Tibial nerve (tissue), 4 donors: ENCODE data around the gene COL27A1. TPM values are rescaled to one million over a fixed set of nuclear protein-coding genes. Genes with fewer than 3 reads are reported as not detected.

Source experiments
- DNase-seq, 2 donors: peaks; one replicate each; pipeline ENCODE4 v3.0.0-alpha.2; 2019; ENCODE audit warnings: low spot score in 2 of 2
- H3K27ac ChIP-seq, 4 donors: fragments of 200-600 bp; sonication (generic) in 3 of 4; one replicate each; pipeline ENCODE4 v1.5.1; 2017 to 2019; ENCODE audit warnings: mild to moderate bottlenecking in 1 of 4
- H3K27me3 ChIP-seq, 2 donors: fragments of 200-600 bp; sonication (generic) in 1 of 2; one replicate each; pipeline versions ENCODE4 v1.5.1 to v1.6.0; 2017 to 2019
- H3K36me3 ChIP-seq, 3 donors: fragments of 200-600 bp; sonication (generic); one replicate each; pipeline ENCODE4 v1.5.1; 2018 to 2019
- H3K4me1 ChIP-seq, 4 donors: fragments of 200-600 bp; sonication (generic) in 3 of 4; one replicate each; pipeline ENCODE4 v1.5.1; 2017 to 2019
- H3K4me3 ChIP-seq, 4 donors: fragments of 200-600 bp; sonication (generic) in 3 of 4; one replicate each; pipeline ENCODE4 v1.5.1; 2017 to 2019; ENCODE audit warnings: mild to moderate bottlenecking in 1 of 4, moderate library complexity in 1 of 4
- H3K9me3 ChIP-seq, 4 donors: fragments of 200-600 bp; sonication (generic) in 3 of 4; one replicate each; pipeline ENCODE4 v1.5.1; 2017 to 2019
- CTCF ChIP-seq, 5 experiments: fragments of 200-600 bp in 3 of 5; fragments of 450-650 bp in 2 of 5; sonication (generic) in 3 of 5; IDR thresholded peaks; one replicate each; pipeline ENCODE4 v1.5.1; 2016 to 2019; ENCODE audit warnings: antibody characterized with exemption in 5 of 5, mild to moderate bottlenecking in 3 of 5, moderate library complexity in 2 of 5
- EP300 ChIP-seq, 2 donors: sonication (generic); formaldehyde crosslinking; IDR thresholded peaks; one replicate each; pipeline ENCODE4 v1.6.1; 2017; ENCODE audit warnings: antibody characterized with exemption in 2 of 2, mild to moderate bottlenecking in 1 of 2
- POLR2A ChIP-seq, 2 donors: fragments of 450-650 bp; IDR thresholded peaks; one replicate each; pipeline ENCODE4 v1.6.1; 2017; ENCODE audit warnings: antibody characterized with exemption in 2 of 2, mild to moderate bottlenecking in 2 of 2, moderate library complexity in 2 of 2
- WGBS, 2 donors: methylation state at CpG; one replicate each; pipeline ENCODE4 v1.1.5; 2018; 5-methylcytosine and 5-hydroxymethylcytosine counted together
- total RNA-seq, 4 donors: library from RNA; depleted of rRNA; stranded (reverse); fragments of >200 nt; gene quantifications; one replicate each; pipeline ENCODE4 v1.1.0, GENCODE V29; 2016

COL27A1 gene
- total RNA-seq, 4 donors from 2014 or later: 14.9 to 55.8 (median 27.7) TPM

DNA sequence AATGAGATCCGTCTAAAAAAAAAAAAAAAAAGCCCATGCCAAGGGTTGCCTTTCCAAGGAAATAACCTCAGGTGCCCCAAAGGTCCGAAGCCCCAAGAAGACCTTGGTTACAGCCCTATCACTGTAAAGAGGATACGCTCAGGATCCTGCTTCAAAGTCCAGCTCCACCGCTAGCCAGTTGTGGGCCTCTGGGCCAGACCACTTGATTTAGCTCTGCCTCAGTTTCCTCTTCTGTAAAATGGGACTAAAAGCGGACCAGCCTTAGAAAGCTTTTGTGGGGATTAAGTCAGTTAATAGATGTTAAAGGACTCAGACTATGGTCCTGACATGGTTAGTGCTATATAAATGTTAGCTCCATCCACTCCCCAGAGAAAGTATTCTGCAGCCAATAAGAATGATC lies 118.9 kb downstream of the COL27A1 start:
- Histone ChIP-seq H3K4me3 (no peak overlapping the region), H3K36me3 (peaks cover 0 to 56% (median 0%) of the 10 kb centered on the region in 3 donors), H3K27ac (no peak overlapping the region), H3K27me3 (no peaks in the 10 kb centered on the region), H3K4me1 (no peaks in the 10 kb centered on the region), H3K9me3 (no peaks in the 10 kb centered on the region)
- WGBS, 2 donors: 84 to 86% methylated on average over 5 of the region's 5 CpGs
- no peak for DNase-seq
- TF ChIP-seq EP300 (IDR thresholded peaks at IDR 0.05) (no peak), POLR2A (IDR thresholded peaks at IDR 0.05) (no peak), CTCF (IDR thresholded peaks at IDR 0.05) (no peak)

GRCh38 chr9:114275246-114276004 lies 120.1 kb downstream of the COL27A1 start:
- Histone ChIP-seq H3K27me3 (no peaks in the 10 kb centered on the region), H3K4me1 (no peaks in the 10 kb centered on the region), H3K27ac (no peak overlapping the region), H3K9me3 (no peaks in the 10 kb centered on the region), H3K36me3 (peaks cover 0 to 47% (median 0%) of the 10 kb centered on the region in 3 donors), H3K4me3 (no peak overlapping the region)
- peak in 1 of 2 donors; percentile 11 for DNase-seq
- WGBS, 2 donors: 86 to 90% methylated on average over 13 to 15 of the region's 15 CpGs
- no peak for TF ChIP-seq POLR2A (IDR thresholded peaks at IDR 0.05)
- TF ChIP-seq CTCF (IDR thresholded peaks at IDR 0.05): no peak
- TF ChIP-seq EP300 (IDR thresholded peaks at IDR 0.05): no peak

DNA sequence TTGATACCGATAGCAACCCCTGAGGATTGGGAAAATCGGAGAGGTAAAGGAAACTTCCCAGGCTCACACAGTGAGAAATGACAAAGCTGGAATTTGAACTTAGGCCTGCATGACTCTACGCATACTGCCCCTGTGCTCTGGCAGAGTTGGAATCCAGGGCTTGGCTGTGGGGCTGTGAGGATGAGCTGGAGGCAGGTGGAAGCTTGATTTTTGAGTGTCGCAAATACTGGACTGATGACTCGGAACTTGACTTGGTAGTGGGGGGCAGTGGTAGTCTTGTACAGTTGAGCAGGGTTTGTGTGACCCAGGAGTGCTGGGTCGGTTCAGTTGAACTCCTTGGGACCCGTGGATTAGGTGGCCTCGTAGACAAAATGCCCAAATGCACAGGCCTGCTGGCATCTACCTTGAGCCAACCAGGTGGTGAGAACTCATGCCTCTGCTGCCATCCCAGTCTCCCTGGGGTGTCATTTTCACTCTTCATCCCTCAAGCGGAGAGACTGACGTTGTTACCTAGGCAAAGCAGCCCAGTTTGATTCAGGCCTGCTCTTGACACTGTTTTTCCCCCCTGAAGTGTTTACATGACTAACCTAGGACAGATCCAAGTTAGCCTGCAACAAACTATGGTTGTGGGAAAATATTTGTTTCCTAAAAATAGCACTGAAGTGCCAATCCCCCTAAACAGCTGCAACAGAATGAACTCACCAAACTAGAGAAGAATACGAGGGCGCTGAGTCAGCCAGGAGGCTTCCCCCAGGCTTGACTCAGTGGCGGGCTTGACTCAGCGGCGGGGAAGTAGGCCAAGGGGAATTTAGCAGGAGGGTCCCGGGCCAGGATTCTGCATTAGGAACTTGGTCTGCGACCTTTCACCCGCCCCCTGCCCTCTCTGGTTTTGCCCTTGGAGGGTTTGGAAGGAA lies 121.8 kb downstream of the COL27A1 start:
- H3K4me3 ChIP-seq: no peak overlapping the region
- DNase-seq: peak in 1 of 2 donors; percentile 8
- H3K4me1 ChIP-seq: peaks cover 0 to 12% (median 0%) of the 10 kb centered on the region in 4 donors
- no peaks in the 10 kb centered on the region for H3K27me3 ChIP-seq
- H3K9me3 ChIP-seq: no peaks in the 10 kb centered on the region
- no peak overlapping the region for H3K27ac ChIP-seq
- 79 to 81% methylated on average over 18 of the region's 18 CpGs for WGBS, 2 donors
- peaks cover 0 to 43% (median 0%) of the 10 kb centered on the region in 3 donors for H3K36me3 ChIP-seq
- TF ChIP-seq CTCF (IDR thresholded peaks at IDR 0.05) (no peak), POLR2A (IDR thresholded peaks at IDR 0.05) (no peak), EP300 (IDR thresholded peaks at IDR 0.05) (no peak)

- Histone ChIP-seq H3K36me3 (peaks cover 0 to 39% (median 0%) of the 10 kb centered on the region in 3 donors), H3K27me3 (no peaks in the 10 kb centered on the region), H3K4me3 (no peak overlapping the region), H3K27ac (no peak overlapping the region), H3K9me3 (no peaks in the 10 kb centered on the region), H3K4me1 (peaks cover 0 to 12% (median 0%) of the 10 kb centered on the region in 4 donors)
- 73 to 76% methylated on average over 3 of the region's 3 CpGs for WGBS, 2 donors
- TF ChIP-seq EP300 (IDR thresholded peaks at IDR 0.05): no peak
- no peak for TF ChIP-seq CTCF (IDR thresholded peaks at IDR 0.05)
- TF ChIP-seq POLR2A (IDR thresholded peaks at IDR 0.05): no peak
- DNase-seq: no peak
Measured at GRCh38 chr9:114278356-114278755, 123.0 kb downstream of the COL27A1 start.
